ENCODE data around the gene TTLL6. TPM values are rescaled to one million over a fixed set of nuclear protein-coding genes. Genes with fewer than 3 reads are reported as not detected.
"Not testable (repeated sequence)": the region's sequence is repeated elsewhere in the genome, so short reads cannot be mapped to it uniquely, and the experiment has no call there.

The TTLL6 gene
- total RNA-seq, 2 donors from 2014 or later, result 0.49 to 2.1 TPM

- H3K4me1 Mint-ChIP-seq, result peaks cover 8% of the 10 kb centered on the region
- H3K36me3 Mint-ChIP-seq (ENCODE audit: low read depth), result no peaks in the 10 kb centered on the region
- peaks cover 87% of the 10 kb centered on the region for H3K27me3 Mint-ChIP-seq (ENCODE audit: insufficient read depth)
- TF ChIP-seq CTCF (conservative IDR thresholded peaks at IDR 0.05), result no peak
- H3K4me3 ChIP-seq (ENCODE audit: low read length), result no peak overlapping the region
- H3K9me3 ChIP-seq (ENCODE audit: control insufficient read depth, low read length), result no peaks in the 10 kb centered on the region
- WGBS, 2 experiments (ENCODE audit: insufficient coverage in 1 of 2, insufficient read length in 1 of 2), result 89 to 95% methylated on average over 7 to 11 of the region's 11 CpGs
- H3K9me3 Mint-ChIP-seq, result no peaks in the 10 kb centered on the region
- H3K4me1 ChIP-seq (ENCODE audit: control insufficient read depth, insufficient read depth, low read length), result no peaks in the 10 kb centered on the region
- H3K27ac ChIP-seq (ENCODE audit: low read depth, low read length), result no peak overlapping the region
- H3K9ac ChIP-seq (ENCODE audit: extremely low read depth, low read length, poor library complexity, severe bottlenecking), result no peak overlapping the region
- H3K27ac Mint-ChIP-seq, result no peak overlapping the region
- peaks cover 86% of the 10 kb centered on the region for H3K27me3 ChIP-seq (ENCODE audit: control insufficient read depth, insufficient read depth, low read length, poor library complexity, severe bottlenecking)
- H3K36me3 ChIP-seq (ENCODE audit: control insufficient read depth, insufficient read depth, low read length), result no peaks in the 10 kb centered on the region
- no peak overlapping the region for H3K4me3 Mint-ChIP-seq
- no peak for DNase-seq
Measured at GRCh38 chr17:48799069-48799723, 17.8 kb downstream of the TTLL6 start.

- peaks cover 90% of the 10 kb centered on the region for H3K27me3 Mint-ChIP-seq (ENCODE audit: insufficient read depth)
Measured at GRCh38 chr17:48796163-48796522, 20.9 kb downstream of the TTLL6 start.

GRCh38 chr17:48795444-48796162 is 21.4 kb downstream of the TTLL6 start:
- no peak overlapping the region for H3K9ac ChIP-seq (ENCODE audit: extremely low read depth, low read length, poor library complexity, severe bottlenecking)
- TF ChIP-seq CTCF (conservative IDR thresholded peaks at IDR 0.05), result no peak
- peak; percentile 42 for DNase-seq
- no peaks in the 10 kb centered on the region for H3K9me3 ChIP-seq (ENCODE audit: control insufficient read depth, low read length)
- no peak overlapping the region for H3K27ac ChIP-seq (ENCODE audit: low read depth, low read length)
- 80 to 84% methylated on average over 9 to 10 of the region's 10 CpGs for WGBS, 2 experiments (ENCODE audit: insufficient coverage in 1 of 2, insufficient read length in 1 of 2)
- no peaks in the 10 kb centered on the region for H3K4me1 ChIP-seq (ENCODE audit: control insufficient read depth, insufficient read depth, low read length)
- H3K27ac Mint-ChIP-seq, result no peak overlapping the region
- no peaks in the 10 kb centered on the region for H3K9me3 Mint-ChIP-seq
- peaks cover 87% of the 10 kb centered on the region for H3K27me3 ChIP-seq (ENCODE audit: control insufficient read depth, insufficient read depth, low read length, poor library complexity, severe bottlenecking)
- H3K36me3 ChIP-seq (ENCODE audit: control insufficient read depth, insufficient read depth, low read length), result no peaks in the 10 kb centered on the region
- peaks cover 90% of the 10 kb centered on the region for H3K27me3 Mint-ChIP-seq (ENCODE audit: insufficient read depth)
- H3K4me3 ChIP-seq (ENCODE audit: low read length), result no peak overlapping the region
- no peaks in the 10 kb centered on the region for H3K36me3 Mint-ChIP-seq (ENCODE audit: low read depth)
- peaks cover 10% of the 10 kb centered on the region for H3K4me1 Mint-ChIP-seq
- H3K4me3 Mint-ChIP-seq, result no peak overlapping the region

More at GRCh38 chr17:48796163-48796522, 20.9 kb downstream of the TTLL6 start:
- DNase-seq; H3K9me3 ChIP-seq (ENCODE audit: control insufficient read depth, low read length); H3K9me3 Mint-ChIP-seq; H3K27ac ChIP-seq (ENCODE audit: low read depth, low read length); H3K4me3 ChIP-seq (ENCODE audit: low read length); H3K36me3 ChIP-seq (ENCODE audit: control insufficient read depth, insufficient read depth, low read length); H3K27ac Mint-ChIP-seq; H3K4me1 Mint-ChIP-seq; H3K9ac ChIP-seq (ENCODE audit: extremely low read depth, low read length, poor library complexity, severe bottlenecking); H3K4me3 Mint-ChIP-seq; H3K4me1 ChIP-seq (ENCODE audit: control insufficient read depth, insufficient read depth, low read length); H3K36me3 Mint-ChIP-seq (ENCODE audit: low read depth): not testable (repeated sequence)
- 88 to 89% methylated on average over 6 of the region's 6 CpGs for WGBS, 2 experiments (ENCODE audit: insufficient coverage in 1 of 2, insufficient read length in 1 of 2)
- peaks cover 88% of the 10 kb centered on the region for H3K27me3 ChIP-seq (ENCODE audit: control insufficient read depth, insufficient read depth, low read length, poor library complexity, severe bottlenecking)

Measured in endodermal cell (in vitro differentiated cells).